SK-N-MC (cell line): ENCODE measurements around the gene AKR1B1.
A peak's percentile ranks its signal among the peaks of the same experiment; 100 is the strongest.

Experiments
- DNase-seq: peaks from one replicate; pipeline ENCODE4 v3.0.0-alpha.2; 2011; ENCODE audit warnings: low read depth, low spot score
- H3K27ac ChIP-seq: fragments of 200-600 bp; sonication (generic); 2 replicates; pipeline ENCODE4 v1.5.1; 2016; ENCODE audit warnings: mixed run types
- H3K36me3 ChIP-seq: fragments of 200-600 bp; sonication (generic); 2 replicates; pipeline ENCODE4 v1.6.1; 2017; ENCODE audit warnings: antibody characterized with exemption, low read length, mixed read lengths; ENCODE audit not compliant: insufficient read depth
- H3K4me3 ChIP-seq: fragments of 200-600 bp; sonication (generic); 2 replicates; pipeline ENCODE4 v1.5.1; 2016
- H3K9ac ChIP-seq: fragments of 200-600 bp; sonication (generic); 2 replicates; pipeline ENCODE4 v1.8.0; 2017; ENCODE audit warnings: mixed run types, mixed read lengths; ENCODE audit not compliant: insufficient read length
- H3K9me3 ChIP-seq: fragments of 200-600 bp; sonication (generic); 2 replicates; pipeline ENCODE4 v1.6.1; 2017; ENCODE audit warnings: low read depth, mild to moderate bottlenecking, antibody characterized with exemption, low read length, moderate library complexity, mixed read lengths
- EZH2 ChIP-seq: fragments of 200-600 bp; sonication (generic); IDR thresholded peaks from one replicate; pipeline ENCODE4 v1.6.1; 2017; ENCODE audit warnings: antibody characterized with exemption
- FOXP2 ChIP-seq: optimal IDR thresholded peaks from 2 replicates; pipeline ENCODE3; 2011; ENCODE audit warnings: mild to moderate bottlenecking, moderate library complexity; ENCODE audit not compliant: insufficient read depth; ENCODE audit errors: extremely low read length, control extremely low read depth
- POLR2AphosphoS5 ChIP-seq: IDR thresholded peaks from 2 replicates; pipeline ENCODE4 v1.6.1; 2012; ENCODE audit warnings: mild to moderate bottlenecking, low read depth, low read length, borderline replicate concordance

Gene AKR1B1

DNA sequence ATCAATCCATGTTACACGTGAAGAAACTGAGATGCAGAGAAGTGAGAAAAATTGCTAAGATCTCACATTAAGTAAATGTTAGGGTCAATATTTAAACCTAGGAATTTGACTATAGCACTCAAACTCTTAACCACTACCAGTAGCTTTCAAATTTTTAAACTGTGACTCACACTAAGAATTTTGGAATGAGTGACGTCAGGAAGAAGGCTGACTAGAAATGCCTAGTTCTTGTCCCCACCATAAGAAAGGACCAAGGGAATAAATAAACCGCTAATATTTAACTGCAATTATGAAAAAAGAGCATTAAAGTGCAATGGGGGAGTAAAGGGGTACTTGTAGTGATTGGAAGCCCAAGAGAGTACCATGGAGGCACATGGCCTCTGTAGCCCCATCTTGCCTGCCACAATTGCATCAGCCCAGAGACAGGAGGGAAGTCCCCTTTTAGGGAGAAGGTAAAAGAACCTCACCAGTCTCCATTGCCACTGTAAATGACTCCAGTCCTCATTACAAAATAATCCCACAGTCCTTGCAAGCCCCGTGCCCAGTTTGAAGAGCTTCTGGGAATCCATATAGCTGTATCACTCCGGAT is 3.5 kb upstream of the AKR1B1 start:
- Histone ChIP-seq H3K9me3 (no peaks in the 10 kb centered on the region), H3K36me3 (no peaks in the 10 kb centered on the region), H3K27ac (no peak overlapping the region), H3K9ac (no peak overlapping the region), H3K4me3 (no peak overlapping the region)
- TF ChIP-seq POLR2AphosphoS5 (no peak), FOXP2 (no peak), EZH2 (no peak)
- no peak for DNase-seq

DNA sequence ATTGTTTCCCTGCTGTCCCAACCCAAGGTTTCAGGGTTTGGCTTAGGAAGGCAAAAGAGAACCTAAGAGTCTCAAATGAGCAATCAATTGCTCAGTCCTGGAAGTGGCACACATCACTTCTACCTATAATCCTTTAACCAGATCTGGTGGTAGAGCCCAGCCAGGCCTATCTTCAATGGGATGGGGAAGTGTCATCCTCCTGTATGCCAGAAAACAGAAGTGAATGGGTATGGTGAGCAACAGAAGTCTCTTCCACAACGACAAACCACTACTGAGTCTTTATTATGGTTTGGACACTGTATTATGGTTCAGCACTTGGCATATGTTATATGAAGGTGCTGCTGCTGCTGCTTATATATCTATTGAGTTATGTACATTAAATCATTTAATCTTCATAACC is 3.0 kb upstream of the AKR1B1 start:
- H3K27ac ChIP-seq: no peak overlapping the region
- H3K36me3 ChIP-seq: no peaks in the 10 kb centered on the region
- DNase-seq: no peak

GRCh38 chr7:134459981-134460380 is 1.1 kb upstream of the AKR1B1 start:
- Histone ChIP-seq H3K9me3 (no peaks in the 10 kb centered on the region), H3K4me3 (no peak overlapping the region), H3K36me3 (no peaks in the 10 kb centered on the region), H3K27ac (no peak overlapping the region), H3K9ac (no peak overlapping the region)
- DNase-seq: no peak
- TF ChIP-seq FOXP2 (no peak), EZH2 (no peak), POLR2AphosphoS5 (no peak)

More for the DNA sequence above, 3.0 kb upstream of the AKR1B1 start:
- TF ChIP-seq FOXP2 (no peak), POLR2AphosphoS5 (no peak), EZH2 (no peak)
- H3K9ac ChIP-seq: no peak overlapping the region
- H3K9me3 ChIP-seq: no peaks in the 10 kb centered on the region
- H3K4me3 ChIP-seq: no peak overlapping the region

- TF ChIP-seq EZH2 (no peak), FOXP2 (no peak), POLR2AphosphoS5 (no peak)
- Histone ChIP-seq H3K27ac (no peak overlapping the region), H3K4me3 (peak overlapping the region; percentile 68), H3K9me3 (no peaks in the 10 kb centered on the region), H3K36me3 (no peaks in the 10 kb centered on the region), H3K9ac (peak overlapping the region; percentile 39)
- no peak for DNase-seq
These were observed 527 bp downstream of the AKR1B1 start for GRCh38 chr7:134458341-134458805.

DNA sequence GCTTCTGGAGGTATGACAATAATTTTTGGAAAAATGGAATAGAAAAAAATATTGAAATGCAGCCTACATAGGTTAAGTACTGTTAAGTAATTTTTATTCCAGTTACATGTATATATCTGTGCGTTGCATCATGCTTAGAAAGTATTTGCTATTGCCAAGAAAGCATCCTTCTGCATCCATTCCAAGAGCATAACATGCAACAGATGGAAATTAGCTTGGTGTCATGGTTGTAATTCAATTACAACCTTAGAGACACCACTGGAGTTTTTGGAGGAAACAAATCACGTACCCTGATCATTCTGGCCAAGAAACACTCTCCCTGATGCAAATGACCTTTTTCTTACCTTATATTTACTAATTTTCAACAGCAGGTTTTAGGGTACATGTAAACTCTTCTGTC is 1.7 kb downstream of the AKR1B1 start:
- H3K36me3 ChIP-seq: no peaks in the 10 kb centered on the region
- H3K27ac ChIP-seq: no peak overlapping the region
- TF ChIP-seq EZH2 (no peak), POLR2AphosphoS5 (no peak), FOXP2 (no peak)
- no peak overlapping the region for H3K4me3 ChIP-seq
- no peak for DNase-seq
- no peak overlapping the region for H3K9ac ChIP-seq
- H3K9me3 ChIP-seq: no peaks in the 10 kb centered on the region

GRCh38 chr7:134454277-134454676 is 4.6 kb downstream of the AKR1B1 start:
- Histone ChIP-seq H3K36me3 (no peaks in the 10 kb centered on the region), H3K4me3 (no peak overlapping the region), H3K27ac (no peak overlapping the region), H3K9ac (no peak overlapping the region), H3K9me3 (no peaks in the 10 kb centered on the region)
- TF ChIP-seq FOXP2: no peak
- TF ChIP-seq POLR2AphosphoS5: no peak
- TF ChIP-seq EZH2: no peak
- no peak for DNase-seq

- Histone ChIP-seq H3K4me3 (no peak overlapping the region), H3K36me3 (no peaks in the 10 kb centered on the region), H3K27ac (no peak overlapping the region), H3K9ac (no peak overlapping the region), H3K9me3 (no peaks in the 10 kb centered on the region)
- TF ChIP-seq FOXP2 (no peak), POLR2AphosphoS5 (no peak), EZH2 (no peak)
- DNase-seq: no peak
These were observed 5.4 kb downstream of the AKR1B1 start for GRCh38 chr7:134453518-134453917.

- TF ChIP-seq POLR2AphosphoS5 (no peak), FOXP2 (no peak), EZH2 (no peak)
- H3K9ac ChIP-seq: no peak overlapping the region
- no peaks in the 10 kb centered on the region for H3K36me3 ChIP-seq
- H3K9me3 ChIP-seq: no peaks in the 10 kb centered on the region
- no peak overlapping the region for H3K4me3 ChIP-seq
- DNase-seq: no peak
- no peak overlapping the region for H3K27ac ChIP-seq
These were observed 5.9 kb downstream of the AKR1B1 start for GRCh38 chr7:134452991-134453473.

- Histone ChIP-seq H3K9me3 (no peaks in the 10 kb centered on the region), H3K36me3 (no peaks in the 10 kb centered on the region), H3K4me3 (no peak overlapping the region), H3K9ac (no peak overlapping the region), H3K27ac (no peak overlapping the region)
- TF ChIP-seq FOXP2 (no peak), EZH2 (no peak), POLR2AphosphoS5 (no peak)
- DNase-seq: no peak
These were observed 6.5 kb downstream of the AKR1B1 start for GRCh38 chr7:134452419-134452838.
